GM12801 (cell line): Measurements from ENCODE around the gene MAP3K13.

Experiments
- TF ChIP-seq, protein P1 (sequence below): IDR thresholded peaks from one replicate; pipeline ENCODE4 v1.5.1; 2011; ENCODE audit warnings: control low read depth; ENCODE audit not compliant: insufficient read length; ENCODE audit errors: extremely low read depth

MAP3K13 gene

DNA sequence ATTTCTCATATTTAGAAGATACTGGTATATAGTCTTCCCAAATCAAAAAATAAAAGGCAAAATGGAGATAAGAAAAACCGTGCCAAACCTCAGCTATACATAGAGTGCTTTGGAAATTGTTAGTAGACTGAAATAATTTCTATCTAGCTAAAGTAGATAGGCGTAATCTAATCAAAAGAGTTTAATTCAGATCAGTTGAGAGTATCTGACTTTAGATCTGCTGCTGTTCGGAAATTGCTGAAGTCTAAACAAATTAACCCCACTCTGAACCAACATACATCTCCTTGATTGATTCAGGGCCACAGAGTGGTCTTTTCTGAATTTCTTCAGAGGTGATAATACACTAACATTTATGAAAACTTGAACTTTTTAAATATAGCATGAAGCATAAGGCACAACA, 40.1 kb downstream of the MAP3K13 start:
- TF ChIP-seq, protein P1, sequence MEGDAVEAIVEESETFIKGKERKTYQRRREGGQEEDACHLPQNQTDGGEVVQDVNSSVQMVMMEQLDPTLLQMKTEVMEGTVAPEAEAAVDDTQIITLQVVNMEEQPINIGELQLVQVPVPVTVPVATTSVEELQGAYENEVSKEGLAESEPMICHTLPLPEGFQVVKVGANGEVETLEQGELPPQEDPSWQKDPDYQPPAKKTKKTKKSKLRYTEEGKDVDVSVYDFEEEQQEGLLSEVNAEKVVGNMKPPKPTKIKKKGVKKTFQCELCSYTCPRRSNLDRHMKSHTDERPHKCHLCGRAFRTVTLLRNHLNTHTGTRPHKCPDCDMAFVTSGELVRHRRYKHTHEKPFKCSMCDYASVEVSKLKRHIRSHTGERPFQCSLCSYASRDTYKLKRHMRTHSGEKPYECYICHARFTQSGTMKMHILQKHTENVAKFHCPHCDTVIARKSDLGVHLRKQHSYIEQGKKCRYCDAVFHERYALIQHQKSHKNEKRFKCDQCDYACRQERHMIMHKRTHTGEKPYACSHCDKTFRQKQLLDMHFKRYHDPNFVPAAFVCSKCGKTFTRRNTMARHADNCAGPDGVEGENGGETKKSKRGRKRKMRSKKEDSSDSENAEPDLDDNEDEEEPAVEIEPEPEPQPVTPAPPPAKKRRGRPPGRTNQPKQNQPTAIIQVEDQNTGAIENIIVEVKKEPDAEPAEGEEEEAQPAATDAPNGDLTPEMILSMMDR, result no peak

DNA sequence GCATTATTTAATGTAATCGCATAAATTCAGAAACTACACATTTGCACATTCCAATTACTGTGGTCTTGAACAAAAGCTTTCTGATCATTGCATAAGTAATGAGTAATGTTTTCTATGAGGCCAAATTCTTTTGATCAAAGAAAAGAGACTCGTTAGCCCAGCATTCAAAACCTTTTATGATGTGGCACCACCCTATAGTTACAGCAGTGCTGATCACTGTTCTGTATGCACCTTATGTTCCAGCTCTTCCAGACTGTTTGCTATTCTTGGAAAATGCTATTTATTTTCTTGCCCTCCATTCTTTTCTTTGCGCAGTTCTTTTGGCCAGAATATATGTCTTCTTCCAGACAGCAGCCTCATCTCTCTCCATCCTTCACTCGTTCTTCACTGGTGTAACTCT, 42.3 kb downstream of the MAP3K13 start:
- TF ChIP-seq, protein P1, result no peak

DNA sequence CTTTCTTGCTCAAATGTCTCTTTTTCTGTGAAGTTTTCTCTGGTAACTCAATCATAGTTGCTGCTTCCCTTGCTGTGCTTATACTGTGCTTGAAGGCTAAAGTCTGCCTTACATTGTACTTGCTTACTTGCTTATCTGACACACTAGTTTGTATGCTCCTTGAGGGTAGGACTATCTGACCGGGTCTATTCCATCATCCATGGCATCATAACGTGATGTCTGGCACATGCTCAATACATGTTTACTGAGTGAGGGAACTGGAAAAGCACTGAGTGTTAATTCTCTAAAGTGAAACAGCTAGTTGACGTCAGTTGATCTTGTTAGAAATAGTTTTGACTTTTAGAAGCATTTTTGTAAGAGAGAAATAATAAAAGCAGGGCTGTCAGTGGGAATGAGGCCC, 42.7 kb downstream of the MAP3K13 start:
- TF ChIP-seq, protein P1, result no peak

DNA sequence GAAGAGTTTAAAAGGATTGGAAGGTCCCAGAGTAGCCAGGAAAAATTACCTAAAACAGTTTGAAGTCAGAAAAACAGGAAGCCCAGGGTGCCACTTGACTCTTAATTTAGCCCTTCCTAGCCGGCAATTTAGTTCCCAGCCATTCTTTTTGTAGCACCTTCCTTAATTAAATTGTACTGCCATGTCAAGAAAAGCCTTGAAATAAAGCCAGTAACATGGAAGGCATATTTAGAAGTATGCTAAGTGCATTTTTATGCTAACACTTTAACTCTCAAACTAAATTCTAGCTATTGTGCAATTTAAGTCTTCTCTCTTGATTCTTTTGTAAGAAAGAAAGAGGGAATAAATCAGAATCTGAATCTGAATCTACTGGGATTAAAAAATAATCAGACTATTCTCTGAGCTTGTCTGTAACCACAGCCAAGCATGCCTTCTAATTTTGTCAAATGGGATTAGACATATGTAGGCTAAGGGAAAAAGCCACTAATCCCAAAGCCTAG, 43.2 kb downstream of the MAP3K13 start:
- TF ChIP-seq, protein P1, result no peak

DNA sequence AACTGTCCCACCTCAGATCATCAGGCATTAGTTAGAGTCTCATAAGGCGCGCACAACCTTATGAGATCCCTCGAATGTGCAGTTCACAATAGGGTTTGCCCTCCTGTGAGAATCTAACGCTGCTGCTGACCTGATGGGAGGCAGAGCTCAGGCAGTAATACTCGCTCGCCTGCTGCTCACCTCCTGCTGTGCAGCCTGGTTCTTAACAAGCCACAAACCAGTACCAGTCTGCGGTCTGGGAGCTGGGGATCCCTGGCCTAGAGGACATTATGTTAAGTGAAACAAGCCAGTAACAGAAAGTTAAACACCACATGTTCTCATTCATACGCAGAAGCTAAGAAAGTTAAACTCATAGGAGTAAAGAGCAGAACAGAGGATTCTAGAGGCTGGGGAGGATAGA, 47.0 kb downstream of the MAP3K13 start:
- TF ChIP-seq, protein P1, result no peak

DNA sequence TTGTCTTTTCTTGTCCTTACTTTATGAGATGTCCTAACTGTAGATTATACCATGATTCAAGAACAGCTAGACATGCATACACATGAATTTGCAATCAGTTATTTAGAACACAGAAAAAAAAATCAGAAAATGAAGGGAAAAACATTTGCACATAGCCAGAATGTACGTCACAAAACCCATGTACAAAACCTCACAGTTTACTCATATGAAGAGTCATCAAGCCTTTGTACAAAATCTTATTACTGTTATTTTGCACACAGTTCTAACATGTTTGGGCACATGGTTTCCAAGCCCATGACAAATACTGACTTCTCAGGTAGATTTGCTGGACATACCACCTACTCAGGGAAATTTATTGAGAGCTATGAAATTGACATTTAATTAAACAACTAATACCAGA, 48.2 kb downstream of the MAP3K13 start:
- TF ChIP-seq, protein P1, result no peak

DNA sequence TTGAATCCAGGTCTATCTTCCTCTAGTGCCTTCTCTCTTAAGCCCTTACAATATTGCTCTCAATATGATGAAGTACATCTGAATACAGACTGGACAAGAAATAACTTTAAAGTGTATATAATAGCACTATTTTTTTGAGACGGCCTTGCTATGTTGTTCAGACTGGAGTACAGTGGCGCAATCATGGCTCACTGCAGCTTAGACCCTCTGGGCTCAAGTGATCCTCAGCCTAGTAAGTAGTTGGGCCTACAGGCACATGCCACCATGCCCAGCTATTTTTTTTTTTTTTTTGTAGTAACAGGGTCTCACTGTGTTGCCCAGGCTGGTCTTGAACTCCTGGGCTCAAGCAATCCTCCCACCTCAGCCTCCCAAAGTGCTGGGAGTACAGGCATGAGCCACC, 53.6 kb downstream of the MAP3K13 start:
- TF ChIP-seq, protein P1, result no peak

DNA sequence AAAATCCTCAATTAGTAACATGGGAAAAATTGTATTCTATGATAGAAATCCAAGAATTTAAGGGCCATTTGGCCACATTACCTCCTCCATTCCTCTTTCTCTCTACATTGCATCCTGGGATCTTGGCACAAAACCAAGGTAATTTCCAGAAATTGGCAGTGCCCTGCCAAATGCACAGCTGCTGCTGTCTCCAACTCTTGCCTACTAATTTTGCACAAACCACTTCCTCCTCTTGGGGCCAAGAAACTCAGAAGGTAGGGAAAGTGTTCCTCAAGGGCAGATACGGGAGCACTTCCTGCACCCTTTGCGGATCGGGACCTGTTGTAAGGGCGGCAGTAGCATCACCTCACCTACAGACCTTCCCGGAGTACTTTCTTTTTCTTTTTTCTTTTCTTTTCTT, 57.8 kb downstream of the MAP3K13 start:
- TF ChIP-seq, protein P1, result no peak
